Gastroesophageal sphincter (tissue), 4 donors: ENCODE results near the gene UBR1. TPM values are rescaled to one million over a fixed set of nuclear protein-coding genes. Genes with fewer than 3 reads are reported as not detected.
"Not testable (repeated sequence)": the region's sequence is repeated elsewhere in the genome, so short reads cannot be mapped to it uniquely, and the experiment has no call there.

Source experiments
- ATAC-seq: fragments of 150-250 bp; one replicate; pipeline ENCODE4 v1.9.1; 2016; ENCODE audit warnings: mild to moderate bottlenecking, moderate library complexity
- H3K27ac ChIP-seq, 4 donors: fragments of 200-600 bp; sonication (generic) in 3 of 4; 1 replicate in 3 of 4; 2 replicates in 1 of 4; pipeline ENCODE4 v1.5.1; 2016 to 2019
- H3K27me3 ChIP-seq: fragments of 200-600 bp; sonication (generic); one replicate; pipeline ENCODE4 v1.5.1; 2019
- H3K36me3 ChIP-seq, 2 donors: fragments of 200-600 bp; sonication (generic); one replicate each; pipeline ENCODE4 v1.5.1; 2019; ENCODE audit warnings: control low read depth in 1 of 2
- H3K4me1 ChIP-seq, 3 donors: fragments of 200-600 bp; sonication (generic); 1 replicate in 2 of 3; 2 replicates in 1 of 3; pipeline ENCODE4 v1.5.1; 2016 to 2019; ENCODE audit warnings: control low read depth in 2 of 3
- H3K4me3 ChIP-seq, 2 donors: fragments of 200-600 bp; sonication (generic); one replicate each; pipeline ENCODE4 v1.5.1; 2019; ENCODE audit warnings: mild to moderate bottlenecking in 1 of 2, moderate library complexity in 1 of 2
- H3K9me3 ChIP-seq, 3 donors: fragments of 200-600 bp; sonication (generic); one replicate each; pipeline ENCODE4 v1.5.1; 2017 to 2019; ENCODE audit warnings: control low read depth in 2 of 3
- EP300 ChIP-seq: sonication (generic); formaldehyde crosslinking; IDR thresholded peaks from one replicate; pipeline ENCODE4 v1.6.1; 2017; ENCODE audit warnings: antibody characterized with exemption, mild to moderate bottlenecking
- POLR2A ChIP-seq, 2 donors: fragments of 450-650 bp; IDR thresholded peaks; one replicate each; pipeline ENCODE4 v1.6.1; 2017; ENCODE audit warnings: antibody characterized with exemption in 2 of 2, mild to moderate bottlenecking in 2 of 2, moderate library complexity in 1 of 2
- POLR2AphosphoS5 ChIP-seq: sonication (generic); formaldehyde crosslinking; IDR thresholded peaks from one replicate; pipeline ENCODE4 v1.6.1; 2017; ENCODE audit warnings: antibody characterized with exemption
- WGBS, 2 donors: methylation state at CpG; one replicate each; pipeline ENCODE4 v1.1.5; 2018; ENCODE audit warnings: low coverage in 1 of 2; 5-methylcytosine and 5-hydroxymethylcytosine counted together
- total RNA-seq, 4 donors: library from RNA; depleted of rRNA; stranded (reverse); fragments of >200 nt; gene quantifications; one replicate each; pipeline ENCODE4 v1.1.0, GENCODE V29; 2016
- TF ChIP-seq, protein P1 (sequence below), 4 experiments: fragments of 200-600 bp in 2 of 4; fragments of 450-650 bp in 2 of 4; sonication (generic) in 1 of 4; IDR thresholded peaks; one replicate each; pipeline ENCODE4 v1.5.1; 2017 to 2019; ENCODE audit warnings: antibody characterized with exemption in 4 of 4, mild to moderate bottlenecking in 2 of 4, moderate library complexity in 2 of 4

Gene UBR1
- total RNA-seq, 4 donors from 2014 or later, result 24.0 to 46.1 (median 31.5) TPM

DNA sequence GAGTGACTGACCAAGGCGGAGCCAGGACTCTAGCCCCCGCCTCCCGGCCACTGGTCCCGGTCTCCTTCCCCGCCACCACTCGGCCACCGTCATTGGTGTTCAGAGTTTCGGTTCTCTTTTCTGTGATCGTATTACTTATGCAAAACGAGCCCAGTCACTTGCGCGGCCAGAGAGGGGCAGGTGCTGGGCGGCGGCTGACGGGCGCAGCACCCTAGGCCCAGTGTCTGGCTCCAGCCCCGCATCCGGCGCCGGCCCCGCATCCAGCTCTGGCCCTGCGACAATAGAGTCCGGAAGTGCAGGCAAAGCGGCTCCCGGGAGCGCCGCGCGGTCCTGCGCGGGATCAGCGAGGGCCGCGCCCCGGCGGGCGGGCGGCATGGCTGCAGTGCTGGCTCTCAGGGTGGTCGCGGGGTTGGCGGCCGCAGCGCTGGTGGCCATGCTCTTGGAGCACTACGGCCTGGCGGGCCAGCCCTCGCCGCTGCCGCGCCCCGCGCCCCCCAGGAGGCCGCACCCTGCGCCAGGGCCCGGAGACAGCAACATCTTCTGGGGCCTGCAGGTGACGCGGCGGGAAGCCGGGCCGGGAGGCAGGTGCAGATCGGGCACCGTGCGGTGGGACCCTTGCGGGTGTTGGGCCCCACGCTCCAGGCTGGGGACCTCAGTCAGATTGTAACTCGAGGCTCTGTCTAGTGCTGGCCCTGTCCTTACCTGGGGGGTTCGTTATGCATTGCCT is 27.8 kb upstream of the UBR1 start, which contains the start of gene TMEM62:
TSS of gene TMEM62 (plus strand) at position 157 of the 727 bp plus-strand sequence. CDS start at position 374, 217 bp downstream.
- TF ChIP-seq, protein P1, sequence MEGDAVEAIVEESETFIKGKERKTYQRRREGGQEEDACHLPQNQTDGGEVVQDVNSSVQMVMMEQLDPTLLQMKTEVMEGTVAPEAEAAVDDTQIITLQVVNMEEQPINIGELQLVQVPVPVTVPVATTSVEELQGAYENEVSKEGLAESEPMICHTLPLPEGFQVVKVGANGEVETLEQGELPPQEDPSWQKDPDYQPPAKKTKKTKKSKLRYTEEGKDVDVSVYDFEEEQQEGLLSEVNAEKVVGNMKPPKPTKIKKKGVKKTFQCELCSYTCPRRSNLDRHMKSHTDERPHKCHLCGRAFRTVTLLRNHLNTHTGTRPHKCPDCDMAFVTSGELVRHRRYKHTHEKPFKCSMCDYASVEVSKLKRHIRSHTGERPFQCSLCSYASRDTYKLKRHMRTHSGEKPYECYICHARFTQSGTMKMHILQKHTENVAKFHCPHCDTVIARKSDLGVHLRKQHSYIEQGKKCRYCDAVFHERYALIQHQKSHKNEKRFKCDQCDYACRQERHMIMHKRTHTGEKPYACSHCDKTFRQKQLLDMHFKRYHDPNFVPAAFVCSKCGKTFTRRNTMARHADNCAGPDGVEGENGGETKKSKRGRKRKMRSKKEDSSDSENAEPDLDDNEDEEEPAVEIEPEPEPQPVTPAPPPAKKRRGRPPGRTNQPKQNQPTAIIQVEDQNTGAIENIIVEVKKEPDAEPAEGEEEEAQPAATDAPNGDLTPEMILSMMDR (IDR thresholded peaks at IDR 0.05), result peak in 1 of 4 experiments; percentile 35
- no peak for TF ChIP-seq EP300
- peak; percentile 72 to 84 for TF ChIP-seq POLR2A (IDR thresholded peaks at IDR 0.05)
- TF ChIP-seq POLR2AphosphoS5, result peak; percentile 86
- Histone ChIP-seq H3K27me3 (no peaks in the 10 kb centered on the region), H3K36me3 (peaks cover 0 to 34% of the 10 kb centered on the region in 2 donors), H3K9me3 (no peaks in the 10 kb centered on the region), H3K4me3 (peak within 1 kb of the TSS; percentile 69 to 80), H3K27ac (peak within 1 kb of the TSS; percentile 39 to 92 (median 88)), H3K4me1 (peaks cover 0 to 29% (median 0%) of the 10 kb centered on the region in 3 donors)
- WGBS, 2 donors, result no CpG with 5 or more reads among the region's 66 CpGs
- ATAC-seq, result peak; percentile 92

DNA sequence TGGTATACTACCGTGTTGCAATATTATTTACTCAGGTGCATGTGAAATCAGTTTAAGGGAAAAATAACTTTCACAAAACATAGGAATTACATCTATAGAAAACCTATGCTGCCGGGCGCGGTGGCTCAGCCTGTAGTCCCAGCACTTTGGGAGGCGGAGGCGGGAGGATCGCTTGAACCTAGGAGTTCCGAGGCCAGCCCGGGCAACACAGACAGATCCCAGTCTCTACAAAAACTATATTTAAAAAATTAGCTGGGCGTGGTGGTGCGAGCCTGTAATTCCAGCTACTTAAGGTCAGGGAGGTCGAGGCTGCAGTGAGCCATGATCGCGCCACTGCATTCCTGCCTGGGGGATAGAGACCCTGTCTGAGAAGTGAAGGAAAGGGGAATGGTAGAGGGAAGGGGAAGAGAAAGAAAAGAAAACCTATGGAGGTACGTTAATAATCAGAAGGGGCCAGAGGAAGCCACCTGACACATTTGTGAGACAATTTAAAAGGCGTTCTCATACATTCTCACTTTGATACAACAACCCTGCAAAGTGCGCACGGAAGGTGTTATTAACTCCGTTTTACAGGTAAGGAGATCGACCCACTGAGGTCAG is 27.1 kb upstream of the UBR1 start:
- peaks cover 0 to 29% (median 0%) of the 10 kb centered on the region in 3 donors for H3K4me1 ChIP-seq
- H3K27me3 ChIP-seq, result no peaks in the 10 kb centered on the region
- H3K4me3 ChIP-seq, result peak overlapping the region; percentile 69 to 80
- ATAC-seq, result no peak
- H3K27ac ChIP-seq, result peak overlapping the region; percentile 39 to 92 (median 88)
- no peaks in the 10 kb centered on the region for H3K9me3 ChIP-seq
- H3K36me3 ChIP-seq, result peaks cover 0 to 27% of the 10 kb centered on the region in 2 donors
- 36 to 47% methylated on average over 9 to 18 of the region's 20 CpGs for WGBS, 2 donors
- TF ChIP-seq EP300 (no peak), POLR2A (IDR thresholded peaks at IDR 0.05) (no peak), POLR2AphosphoS5 (no peak)
- TF ChIP-seq, protein P1 (IDR thresholded peaks at IDR 0.05), result no peak

DNA sequence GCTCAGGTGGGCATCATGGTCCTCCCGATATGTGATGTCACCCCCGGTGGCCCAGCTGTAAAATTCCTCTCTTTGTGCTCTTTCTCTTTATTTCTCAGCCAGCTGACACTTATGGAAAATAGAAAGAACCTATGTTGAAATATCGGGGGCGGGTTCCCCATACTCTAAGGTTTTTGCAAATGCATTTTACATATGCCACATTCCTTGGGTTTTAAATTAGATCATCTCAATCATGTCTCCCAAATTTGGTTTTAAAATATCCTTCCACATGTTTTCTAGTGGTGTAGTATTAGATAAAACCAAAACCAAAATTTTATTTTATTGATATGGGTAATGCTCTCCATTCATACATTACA is 23.1 kb upstream of the UBR1 start:
- no peak overlapping the region for H3K27ac ChIP-seq
- peaks cover 0 to 7% (median 0%) of the 10 kb centered on the region in 3 donors for H3K4me1 ChIP-seq
- H3K36me3 ChIP-seq, result no peaks in the 10 kb centered on the region
- no peak overlapping the region for H3K4me3 ChIP-seq
- H3K9me3 ChIP-seq, result no peaks in the 10 kb centered on the region
- 95 to 100% methylated on average over 2 to 4 of the region's 4 CpGs for WGBS, 2 donors
- no peak for ATAC-seq
- no peak for TF ChIP-seq EP300
- no peak for TF ChIP-seq POLR2AphosphoS5
- no peak for TF ChIP-seq POLR2A (IDR thresholded peaks at IDR 0.05)
- TF ChIP-seq, protein P1 (IDR thresholded peaks at IDR 0.05), result no peak
- no peaks in the 10 kb centered on the region for H3K27me3 ChIP-seq

DNA sequence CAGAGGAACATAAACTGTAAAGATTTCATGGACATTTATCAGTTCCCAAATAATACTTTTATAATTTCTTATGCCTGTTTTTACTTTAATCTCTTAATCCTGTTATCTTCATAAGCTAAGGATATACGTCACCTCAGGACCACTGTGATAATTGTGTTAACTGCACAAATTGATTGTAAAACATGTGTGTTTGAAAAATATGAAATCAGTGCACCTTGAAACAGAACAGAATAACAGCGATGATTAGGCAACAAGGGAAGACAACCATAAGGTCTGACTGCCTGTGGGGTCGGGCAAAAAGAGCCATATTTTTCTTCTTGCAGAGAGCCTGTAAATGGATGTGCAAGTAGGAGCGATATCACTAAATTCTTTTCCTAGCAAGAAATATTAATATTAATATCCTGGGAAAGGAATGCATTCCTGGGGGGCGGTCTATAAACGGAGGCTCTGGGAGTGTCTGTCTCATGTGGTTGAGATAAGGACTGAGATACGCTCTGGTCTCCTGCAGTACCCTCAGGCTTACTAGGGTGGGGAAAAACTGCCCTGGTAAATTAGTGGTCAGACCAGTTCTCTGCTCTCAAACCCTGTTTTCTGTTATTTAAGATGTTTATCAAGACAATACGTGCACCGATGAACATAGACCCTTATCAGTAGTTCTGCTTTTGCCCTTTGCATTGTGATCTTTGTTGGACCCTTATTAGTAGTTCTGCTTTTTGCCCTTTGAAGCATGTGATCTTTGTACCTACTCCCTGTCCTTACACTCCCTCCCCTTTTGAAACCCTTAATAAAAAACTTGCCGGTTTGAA is 22.5 kb upstream of the UBR1 start:
- H3K36me3 ChIP-seq, H3K9me3 ChIP-seq, H3K4me3 ChIP-seq, H3K27me3 ChIP-seq, ATAC-seq, H3K27ac ChIP-seq: not testable (repeated sequence)
- peaks cover 0 to 11% (median 0%) of the 10 kb centered on the region in 3 donors for H3K4me1 ChIP-seq
- WGBS, 2 donors, result 72 to 84% methylated on average over 9 to 10 of the region's 10 CpGs

DNA sequence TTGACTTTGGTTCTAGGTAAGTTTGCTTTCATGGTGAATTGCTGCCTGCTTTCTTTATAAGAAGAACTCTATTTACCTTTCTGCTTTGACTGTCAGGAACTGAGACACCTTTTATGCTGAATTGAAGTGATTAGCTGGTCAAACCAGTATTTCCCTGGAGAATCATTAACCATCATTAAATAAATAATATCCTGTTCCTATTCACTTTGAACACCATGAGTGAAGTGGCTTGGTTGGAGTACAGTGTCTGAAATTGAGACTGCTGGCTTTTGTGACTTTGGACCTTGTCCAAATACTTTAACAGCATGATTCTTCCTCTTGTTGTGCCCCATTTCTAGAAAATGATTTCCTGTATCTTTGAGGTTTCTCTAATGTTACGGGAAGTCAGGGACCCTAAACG is 21.9 kb upstream of the UBR1 start:
- WGBS, 2 donors, result 64 to 93% methylated on average over 2 of the region's 2 CpGs
- Histone ChIP-seq H3K9me3 (no peaks in the 10 kb centered on the region), H3K36me3 (no peaks in the 10 kb centered on the region), H3K4me1 (peaks cover 0 to 11% (median 0%) of the 10 kb centered on the region in 3 donors), H3K27ac (no peak overlapping the region), H3K4me3 (no peak overlapping the region), H3K27me3 (no peaks in the 10 kb centered on the region)
- TF ChIP-seq EP300, result no peak
- no peak for ATAC-seq
